Activated CD8-positive, alpha-beta memory T cell treated with anti-CD3 and anti-CD28 coated beads, Interleukin-2, amount 50 U/mL, for 48 hours (primary cell): ENCODE measurements around the gene MAST4.

Experiments used
- DNase-seq: peaks from one replicate; pipeline ENCODE4 v3.0.0-alpha.2; 2020

Gene MAST4

GRCh38 chr5:66704790-66705425, 108.7 kb downstream of the MAST4 start:
- DNase-seq: no peak

- no peak for DNase-seq
Measured at GRCh38 chr5:66708368-66708767, 112.2 kb downstream of the MAST4 start.

GRCh38 chr5:66710557-66711088, 114.4 kb downstream of the MAST4 start:
- DNase-seq: no peak

GRCh38 chr5:66713998-66714397, 117.8 kb downstream of the MAST4 start:
- DNase-seq: no peak

GRCh38 chr5:66717455-66718373, 121.5 kb downstream of the MAST4 start:
- no peak for DNase-seq

- DNase-seq: no peak
Measured at GRCh38 chr5:66718374-66719002, 122.3 kb downstream of the MAST4 start.

- no peak for DNase-seq
Measured at GRCh38 chr5:66720780-66721179, 124.6 kb downstream of the MAST4 start.

- DNase-seq: no peak
Measured at GRCh38 chr5:66722686-66723085, 126.5 kb downstream of the MAST4 start.

GRCh38 chr5:66724349-66725139, 128.4 kb downstream of the MAST4 start:
- DNase-seq: no peak

- no peak for DNase-seq
Measured at GRCh38 chr5:66727630-66728029, 131.4 kb downstream of the MAST4 start.

- DNase-seq: no peak
Measured at GRCh38 chr5:66728049-66728448, 131.9 kb downstream of the MAST4 start.

GRCh38 chr5:66737096-66737495, 140.9 kb downstream of the MAST4 start:
- no peak for DNase-seq

- no peak for DNase-seq
Measured at GRCh38 chr5:66738136-66738535, 141.9 kb downstream of the MAST4 start.

- DNase-seq: no peak
Measured at GRCh38 chr5:66739021-66739420, 142.8 kb downstream of the MAST4 start.

- DNase-seq: no peak
Measured at GRCh38 chr5:66739951-66740350, 143.8 kb downstream of the MAST4 start.

- no peak for DNase-seq
Measured at GRCh38 chr5:66741394-66741793, 145.2 kb downstream of the MAST4 start.

GRCh38 chr5:66742083-66742895, 146.1 kb downstream of the MAST4 start:
- no peak for DNase-seq

- DNase-seq: no peak
Measured at GRCh38 chr5:66742896-66743247, 146.7 kb downstream of the MAST4 start.

- no peak for DNase-seq
Measured at GRCh38 chr5:66743344-66743743, 147.2 kb downstream of the MAST4 start.

GRCh38 chr5:66744040-66744439, 147.8 kb downstream of the MAST4 start:
- DNase-seq: no peak

GRCh38 chr5:66745297-66745696, 149.1 kb downstream of the MAST4 start:
- no peak for DNase-seq

GRCh38 chr5:66747607-66748006, 151.4 kb downstream of the MAST4 start:
- DNase-seq: no peak
